Measurements from ENCODE around the gene SPSB2.
A peak's percentile ranks its signal among the peaks of the same experiment; 100 is the strongest.

The SPSB2 gene

GRCh38 chr12:6853626-6854025 lies 19.5 kb downstream of the SPSB2 start:
- Histone ChIP-seq H3K36me3 (ENCODE audit: insufficient read depth, low read length) (peaks cover 35% of the 10 kb centered on the region), H3K9ac (ENCODE audit: low read length) (peak overlapping the region; percentile 69)

DNA sequence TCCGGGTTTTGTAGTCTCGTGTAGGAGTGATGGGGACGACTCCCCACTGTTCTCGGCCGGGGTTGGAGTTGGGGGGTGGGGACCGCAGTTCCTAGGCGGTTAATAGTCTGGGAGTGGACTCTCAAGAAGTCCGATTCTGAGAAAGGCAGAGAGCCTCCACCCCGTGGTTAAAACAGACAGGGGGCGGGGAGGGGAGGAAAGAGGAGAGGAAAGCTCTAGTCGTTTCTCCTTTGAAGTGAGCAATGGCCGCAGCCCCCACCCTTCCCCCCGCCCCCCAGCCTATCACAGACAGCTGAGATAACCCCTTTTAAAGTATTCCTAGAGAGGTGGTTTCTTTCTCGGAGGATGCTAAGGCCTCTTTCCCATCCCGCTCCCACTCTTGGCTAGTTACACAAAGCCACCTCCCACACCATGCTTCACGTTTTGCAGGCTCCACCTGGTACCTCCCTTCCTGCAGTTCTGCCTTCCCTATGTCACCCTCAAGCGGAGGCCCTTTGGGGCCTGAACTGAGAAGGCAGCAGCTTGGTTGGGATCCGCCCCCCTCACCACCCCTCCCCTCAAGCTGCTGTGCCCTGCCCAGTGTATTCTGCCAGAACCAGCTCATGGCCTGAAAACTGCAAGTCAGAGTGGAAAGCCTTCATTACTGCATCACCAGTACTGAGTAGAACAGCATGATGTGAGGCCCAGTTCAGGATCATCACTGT lies 20.3 kb downstream of the SPSB2 start:
- H3K27ac ChIP-seq (ENCODE audit: low read depth, low read length) = peak overlapping the region; percentile 8
- no peaks in the 10 kb centered on the region for H3K27me3 ChIP-seq (ENCODE audit: control insufficient read depth in 1 of 2, insufficient read depth in 2 of 2, low read length in 2 of 2)
- H3K4me3 ChIP-seq (ENCODE audit: low read depth in 1 of 2, low read length in 2 of 2) = peak overlapping the region; percentile 9 to 82
- H3K36me3 ChIP-seq (ENCODE audit: insufficient read depth, low read length) = peaks cover 31% of the 10 kb centered on the region
- H3K9ac ChIP-seq (ENCODE audit: low read length) = peak overlapping the region; percentile 69
- H3K4me1 ChIP-seq (ENCODE audit: insufficient read depth, low read length) = peaks cover 21% of the 10 kb centered on the region
- H3K9me3 ChIP-seq (ENCODE audit: low read length) = no peaks in the 10 kb centered on the region

More at GRCh38 chr12:6853626-6854025, 19.5 kb downstream of the SPSB2 start:
- Histone ChIP-seq H3K27me3 (ENCODE audit: control insufficient read depth in 1 of 2, insufficient read depth in 2 of 2, low read length in 2 of 2) (no peaks in the 10 kb centered on the region), H3K4me3 (ENCODE audit: low read depth in 1 of 2, low read length in 2 of 2) (peak overlapping the region in 1 of 2 donors; percentile 82), H3K9me3 (ENCODE audit: low read length) (no peaks in the 10 kb centered on the region), H3K27ac (ENCODE audit: low read depth, low read length) (peak overlapping the region; percentile 8), H3K4me1 (ENCODE audit: insufficient read depth, low read length) (peaks cover 21% of the 10 kb centered on the region)

DNA sequence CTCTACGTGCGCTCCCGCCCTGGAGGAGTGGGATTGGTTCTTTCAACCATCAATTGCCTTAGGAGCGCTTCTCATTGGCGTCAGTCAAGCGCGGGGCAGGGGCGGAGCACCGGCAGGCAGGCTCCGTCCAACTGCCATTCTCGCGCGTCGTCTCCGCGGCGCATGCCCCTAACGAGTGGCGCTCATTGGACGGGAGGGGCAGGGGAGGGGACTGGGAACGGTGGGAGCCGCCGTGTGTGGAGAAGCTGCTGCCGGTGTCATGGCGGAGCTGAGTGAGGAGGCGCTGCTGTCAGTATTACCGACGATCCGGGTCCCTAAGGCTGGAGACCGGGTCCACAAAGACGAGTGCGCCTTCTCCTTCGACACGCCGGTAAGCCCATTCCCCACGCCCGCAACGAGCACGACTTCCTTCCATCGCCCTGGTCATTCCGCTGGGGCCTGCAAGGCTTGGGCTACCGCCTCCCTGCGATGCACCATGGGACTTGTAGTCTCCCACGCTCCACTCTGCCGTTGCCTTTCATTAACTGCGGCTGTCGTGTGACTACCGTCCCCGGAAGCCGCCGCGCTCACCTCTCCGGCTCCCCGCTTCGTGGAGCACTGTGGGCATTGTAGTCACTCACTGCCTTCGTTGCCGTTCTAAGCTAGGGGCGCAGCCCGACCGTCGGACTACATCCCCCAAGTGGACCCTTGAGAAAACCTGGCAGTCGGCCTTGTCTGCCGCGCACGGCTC lies 21.0 kb downstream of the SPSB2 start, which contains the start of gene USP5:
Gene USP5 (plus strand): TSS at position 230 of the 730 bp plus-strand sequence. CDS start 30 bp downstream, at position 260.
- H3K36me3 ChIP-seq (ENCODE audit: insufficient read depth, low read length) = peaks cover 27% of the 10 kb centered on the region

DNA sequence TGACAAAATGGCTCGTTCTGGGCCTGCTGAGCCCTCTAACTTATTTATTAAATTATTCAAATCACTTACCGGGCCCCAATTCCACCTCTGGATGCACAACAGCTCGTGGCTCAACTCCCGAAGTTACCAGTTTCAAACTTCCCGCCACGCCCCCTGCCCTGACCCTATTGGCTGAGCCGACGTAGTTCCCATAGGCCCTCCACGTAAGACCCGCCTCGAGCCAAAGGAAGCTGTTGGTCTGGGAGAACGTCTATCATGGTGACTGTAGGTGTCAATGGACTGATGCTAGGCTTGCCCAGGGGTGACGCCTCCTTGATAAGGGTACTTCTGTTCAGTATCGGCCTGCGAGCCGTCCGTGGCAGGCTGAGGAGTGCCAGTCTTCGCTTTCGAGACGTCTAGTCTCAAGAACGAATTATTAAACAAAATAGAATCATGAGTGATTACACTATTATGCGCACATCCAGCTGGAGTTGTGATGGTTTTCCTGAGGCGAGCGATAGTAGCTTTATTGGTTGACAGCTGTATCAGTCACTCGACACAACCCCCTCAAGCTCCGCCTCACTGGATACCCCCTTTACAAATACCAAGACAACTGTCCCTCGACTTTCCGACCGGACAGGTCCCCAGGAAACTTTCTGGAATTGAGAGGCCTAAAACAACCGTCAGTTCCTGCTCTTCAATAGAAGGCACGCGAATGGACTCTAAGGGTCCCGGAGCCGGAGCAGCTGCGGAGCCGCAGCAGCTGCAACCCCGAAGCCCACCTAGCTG lies 21.8 kb downstream of the SPSB2 start, which contains the start of gene CDCA3:
Gene CDCA3 (minus strand): TSS at position 134 of the 768 bp plus-strand sequence. CDS start 334 bp downstream, outside the sequence.
- Histone ChIP-seq H3K27ac (ENCODE audit: low read depth, low read length) (peak within 1 kb of the TSS; percentile 94), H3K36me3 (ENCODE audit: insufficient read depth, low read length) (peaks cover 25% of the 10 kb centered on the region), H3K9ac (ENCODE audit: low read length) (peak within 1 kb of the TSS; percentile 50), H3K4me1 (ENCODE audit: insufficient read depth, low read length) (peaks cover 21% of the 10 kb centered on the region), H3K9me3 (ENCODE audit: low read length) (no peaks in the 10 kb centered on the region), H3K27me3 (ENCODE audit: control insufficient read depth in 1 of 2, insufficient read depth in 2 of 2, low read length in 2 of 2) (no peaks in the 10 kb centered on the region), H3K4me3 (ENCODE audit: low read depth in 1 of 2, low read length in 2 of 2) (peak within 1 kb of the TSS; percentile 64 to 82)

More for the DNA sequence above, 21.0 kb downstream of the SPSB2 start, which contains the start of gene USP5:
- Histone ChIP-seq H3K9ac (ENCODE audit: low read length) (peak within 1 kb of the TSS; percentile 69), H3K4me1 (ENCODE audit: insufficient read depth, low read length) (peaks cover 21% of the 10 kb centered on the region), H3K4me3 (ENCODE audit: low read depth in 1 of 2, low read length in 2 of 2) (peak within 1 kb of the TSS; percentile 64 to 82), H3K9me3 (ENCODE audit: low read length) (no peaks in the 10 kb centered on the region), H3K27me3 (ENCODE audit: control insufficient read depth in 1 of 2, insufficient read depth in 2 of 2, low read length in 2 of 2) (no peaks in the 10 kb centered on the region), H3K27ac (ENCODE audit: low read depth, low read length) (peak within 1 kb of the TSS; percentile 94)

GRCh38 chr12:6850796-6851152 lies 22.3 kb downstream of the SPSB2 start:
- Histone ChIP-seq H3K4me3 (ENCODE audit: low read depth in 1 of 2, low read length in 2 of 2) (peak overlapping the region in 1 of 2 donors; percentile 82), H3K4me1 (ENCODE audit: insufficient read depth, low read length) (peaks cover 21% of the 10 kb centered on the region), H3K27me3 (ENCODE audit: control insufficient read depth in 1 of 2, insufficient read depth in 2 of 2, low read length in 2 of 2) (no peaks in the 10 kb centered on the region), H3K27ac (ENCODE audit: low read depth, low read length) (no peak overlapping the region), H3K36me3 (ENCODE audit: insufficient read depth, low read length) (peaks cover 25% of the 10 kb centered on the region), H3K9me3 (ENCODE audit: low read length) (no peaks in the 10 kb centered on the region), H3K9ac (ENCODE audit: low read length) (no peak overlapping the region)

DNA sequence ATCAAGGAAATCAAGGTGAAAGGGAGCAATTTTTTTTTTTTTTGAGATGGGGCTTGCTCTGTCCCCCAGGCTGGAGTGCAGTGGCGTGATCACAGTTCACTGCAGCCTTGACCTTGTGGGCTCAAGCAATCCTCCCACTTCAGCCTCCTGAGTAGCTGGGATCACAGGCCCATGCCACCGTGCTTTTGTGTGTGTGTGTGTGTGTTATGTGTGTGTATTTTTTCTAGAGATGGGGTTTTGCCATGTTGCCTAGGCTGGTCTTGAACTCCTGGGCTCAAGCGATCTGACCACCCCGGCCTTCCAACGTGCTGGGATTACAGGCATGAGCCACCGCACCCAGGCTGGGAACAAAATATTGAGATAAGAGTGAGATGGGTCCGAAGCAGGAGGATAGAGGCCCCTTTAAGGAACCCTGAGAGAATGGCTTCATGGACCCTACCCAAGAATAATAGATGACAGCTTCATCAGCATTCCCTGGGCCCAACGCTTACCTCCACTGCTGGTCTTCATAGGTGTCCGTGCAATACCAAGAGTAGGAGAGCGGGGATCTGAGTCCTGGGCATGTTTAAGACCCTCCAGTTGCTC lies 23.0 kb downstream of the SPSB2 start:
- Histone ChIP-seq H3K9ac (ENCODE audit: low read length) (no peak overlapping the region), H3K27me3 (ENCODE audit: control insufficient read depth in 1 of 2, insufficient read depth in 2 of 2, low read length in 2 of 2) (no peaks in the 10 kb centered on the region), H3K27ac (ENCODE audit: low read depth, low read length) (no peak overlapping the region), H3K9me3 (ENCODE audit: low read length) (no peaks in the 10 kb centered on the region), H3K4me3 (ENCODE audit: low read depth in 1 of 2, low read length in 2 of 2) (no peak overlapping the region), H3K4me1 (ENCODE audit: insufficient read depth, low read length) (peaks cover 21% of the 10 kb centered on the region), H3K36me3 (ENCODE audit: insufficient read depth, low read length) (peaks cover 19% of the 10 kb centered on the region)

GRCh38 chr12:6849427-6849826 lies 23.7 kb downstream of the SPSB2 start:
- Histone ChIP-seq H3K9ac (ENCODE audit: low read length) (no peak overlapping the region), H3K4me1 (ENCODE audit: insufficient read depth, low read length) (peaks cover 21% of the 10 kb centered on the region), H3K4me3 (ENCODE audit: low read depth in 1 of 2, low read length in 2 of 2) (no peak overlapping the region), H3K9me3 (ENCODE audit: low read length) (no peaks in the 10 kb centered on the region), H3K27me3 (ENCODE audit: control insufficient read depth in 1 of 2, insufficient read depth in 2 of 2, low read length in 2 of 2) (no peaks in the 10 kb centered on the region), H3K36me3 (ENCODE audit: insufficient read depth, low read length) (peaks cover 25% of the 10 kb centered on the region), H3K27ac (ENCODE audit: low read depth, low read length) (no peak overlapping the region)

GRCh38 chr12:6847676-6848075 lies 25.4 kb downstream of the SPSB2 start:
- no peaks in the 10 kb centered on the region for H3K9me3 ChIP-seq (ENCODE audit: low read length)
- H3K27me3 ChIP-seq (ENCODE audit: control insufficient read depth in 1 of 2, insufficient read depth in 2 of 2, low read length in 2 of 2) = no peaks in the 10 kb centered on the region
- H3K9ac ChIP-seq (ENCODE audit: low read length) = no peak overlapping the region
- peaks cover 28% of the 10 kb centered on the region for H3K36me3 ChIP-seq (ENCODE audit: insufficient read depth, low read length)
- H3K4me1 ChIP-seq (ENCODE audit: insufficient read depth, low read length) = peaks cover 5% of the 10 kb centered on the region
- H3K4me3 ChIP-seq (ENCODE audit: low read depth in 1 of 2, low read length in 2 of 2) = no peak overlapping the region
- no peak overlapping the region for H3K27ac ChIP-seq (ENCODE audit: low read depth, low read length)

DNA sequence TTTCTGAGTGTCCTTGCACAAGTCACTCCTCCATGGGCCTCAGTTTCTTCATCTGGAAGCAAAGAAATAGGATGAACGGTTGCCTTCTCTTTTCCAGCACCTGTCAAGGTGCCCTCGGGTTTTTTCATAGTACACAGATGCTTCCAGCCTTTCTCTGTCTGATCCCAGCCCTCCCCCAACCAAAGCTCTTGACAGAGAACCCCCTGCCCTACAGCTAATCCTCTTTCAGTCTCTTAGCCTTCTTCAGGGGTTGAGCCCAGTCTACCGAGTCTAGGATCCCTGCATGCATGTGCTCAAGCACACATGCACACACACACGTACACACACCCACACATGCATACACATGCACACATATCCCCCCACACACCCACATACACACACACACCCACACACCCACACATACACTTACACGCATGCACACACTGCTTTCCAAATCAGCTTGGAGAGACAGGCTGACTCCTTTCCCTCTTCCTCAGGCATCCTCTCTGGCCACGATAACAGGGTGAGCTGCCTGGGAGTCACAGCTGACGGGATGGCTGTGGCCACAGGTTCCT lies 26.7 kb downstream of the SPSB2 start:
- no peaks in the 10 kb centered on the region for H3K27me3 ChIP-seq (ENCODE audit: control insufficient read depth in 1 of 2, insufficient read depth in 2 of 2, low read length in 2 of 2)
- no peaks in the 10 kb centered on the region for H3K9me3 ChIP-seq (ENCODE audit: low read length)
- H3K27ac ChIP-seq (ENCODE audit: low read depth, low read length) = no peak overlapping the region
- H3K36me3 ChIP-seq (ENCODE audit: insufficient read depth, low read length) = peaks cover 28% of the 10 kb centered on the region
- no peak overlapping the region for H3K4me3 ChIP-seq (ENCODE audit: low read depth in 1 of 2, low read length in 2 of 2)
- peaks cover 4% of the 10 kb centered on the region for H3K4me1 ChIP-seq (ENCODE audit: insufficient read depth, low read length)
- no peak overlapping the region for H3K9ac ChIP-seq (ENCODE audit: low read length)

DNA sequence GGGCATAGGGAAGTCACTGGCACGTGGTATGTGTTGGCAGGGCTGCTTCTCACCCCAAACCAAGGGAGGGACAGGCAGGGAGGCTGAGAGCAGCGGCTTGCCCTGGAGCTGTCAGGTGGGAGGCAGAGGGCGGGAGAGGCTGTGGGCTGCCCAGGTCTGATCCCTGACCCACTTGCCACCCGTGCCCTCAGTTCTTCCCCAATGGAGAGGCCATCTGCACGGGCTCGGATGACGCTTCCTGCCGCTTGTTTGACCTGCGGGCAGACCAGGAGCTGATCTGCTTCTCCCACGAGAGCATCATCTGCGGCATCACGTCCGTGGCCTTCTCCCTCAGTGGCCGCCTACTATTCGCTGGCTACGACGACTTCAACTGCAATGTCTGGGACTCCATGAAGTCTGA lies 27.7 kb downstream of the SPSB2 start:
- H3K4me3 ChIP-seq (ENCODE audit: low read depth in 1 of 2, low read length in 2 of 2) = no peak overlapping the region
- no peaks in the 10 kb centered on the region for H3K4me1 ChIP-seq (ENCODE audit: insufficient read depth, low read length)
- H3K36me3 ChIP-seq (ENCODE audit: insufficient read depth, low read length) = peaks cover 28% of the 10 kb centered on the region
- H3K27me3 ChIP-seq (ENCODE audit: control insufficient read depth in 1 of 2, insufficient read depth in 2 of 2, low read length in 2 of 2) = no peaks in the 10 kb centered on the region
- H3K9ac ChIP-seq (ENCODE audit: low read length) = no peak overlapping the region
- no peaks in the 10 kb centered on the region for H3K9me3 ChIP-seq (ENCODE audit: low read length)
- no peak overlapping the region for H3K27ac ChIP-seq (ENCODE audit: low read depth, low read length)
